Mesenchymal stem cell (in vitro differentiated cells and primary cell): ENCODE results near the gene NKAIN2.

Source experiments
- DNase-seq: peaks from one replicate; pipeline ENCODE4 v3.0.0-alpha.2; 2013
- H2AFZ ChIP-seq: one replicate; pipeline ENCODE4 v1.6.1; 2013; ENCODE audit warnings: low read depth, mild to moderate bottlenecking, control low read depth, inconsistent platforms, low read length, moderate library complexity
- H2AK5ac ChIP-seq: 2 replicates; pipeline ENCODE4 v1.6.1; 2013; ENCODE audit warnings: low read length, moderate library complexity, mild to moderate bottlenecking, inconsistent platforms; ENCODE audit not compliant: severe bottlenecking
- H2BK120ac ChIP-seq: one replicate; pipeline ENCODE4 v1.6.1; 2013; ENCODE audit warnings: low read depth, mild to moderate bottlenecking, inconsistent platforms, low read length, moderate library complexity
- H2BK12ac ChIP-seq, 2 experiments: one replicate each; pipeline ENCODE4 v1.6.1; 2013; ENCODE audit warnings: inconsistent platforms in 2 of 2, low read length in 2 of 2, mild to moderate bottlenecking in 2 of 2, moderate library complexity in 2 of 2, control low read depth in 1 of 2
- H2BK15ac ChIP-seq: one replicate; pipeline ENCODE4 v1.6.1; 2013; ENCODE audit warnings: mild to moderate bottlenecking, low read depth, inconsistent platforms; ENCODE audit not compliant: poor library complexity, severe bottlenecking
- H2BK5ac ChIP-seq: 2 replicates; pipeline ENCODE4 v1.6.1; 2013; ENCODE audit warnings: low read depth, mild to moderate bottlenecking, low read length, control low read depth, inconsistent platforms; ENCODE audit not compliant: poor library complexity, severe bottlenecking
- H3K14ac ChIP-seq, 2 experiments: one replicate each; pipeline ENCODE4 v1.6.1; 2013; ENCODE audit warnings: inconsistent platforms in 2 of 2, low read length in 2 of 2, control low read depth in 1 of 2, mild to moderate bottlenecking in 1 of 2, moderate library complexity in 1 of 2
- H3K18ac ChIP-seq, 2 experiments: one replicate each; pipeline ENCODE4 v1.6.1; 2013; ENCODE audit warnings: inconsistent platforms in 2 of 2, low read length in 2 of 2, control low read depth in 1 of 2, low read depth in 1 of 2, mild to moderate bottlenecking in 1 of 2
- H3K23ac ChIP-seq, 2 experiments: one replicate each; pipeline ENCODE4 v1.6.1; 2013; ENCODE audit warnings: inconsistent platforms in 2 of 2, low read length in 2 of 2, mild to moderate bottlenecking in 2 of 2, moderate library complexity in 2 of 2, control low read depth in 1 of 2
- H3K27ac ChIP-seq: 2 replicates; pipeline ENCODE4 v1.5.1; 2013; ENCODE audit warnings: mild to moderate bottlenecking, moderate library complexity, low read length, control low read depth, inconsistent platforms; ENCODE audit not compliant: poor library complexity, severe bottlenecking
- H3K27me3 ChIP-seq, 2 experiments: 2 replicates each; pipeline versions ENCODE4 v1.6.1 to v1.7.0; 2013; ENCODE audit warnings: low read length in 2 of 2, mild to moderate bottlenecking in 2 of 2, moderate library complexity in 2 of 2, control low read depth in 1 of 2, inconsistent platforms in 1 of 2; ENCODE audit not compliant: control insufficient read depth in 1 of 2, insufficient read depth in 1 of 2
- H3K36me3 ChIP-seq, 2 experiments: 2 replicates each; pipeline versions ENCODE4 v1.6.1 to v1.7.0; 2013; ENCODE audit warnings: low read length in 2 of 2, control low read depth in 1 of 2, inconsistent platforms in 1 of 2, low read depth in 1 of 2, mild to moderate bottlenecking in 1 of 2; ENCODE audit not compliant: insufficient read depth in 2 of 2, control insufficient read depth in 1 of 2
- H3K4ac ChIP-seq, 2 experiments: one replicate each; pipeline ENCODE4 v1.6.1; 2013; ENCODE audit warnings: inconsistent platforms in 2 of 2, low read length in 2 of 2, mild to moderate bottlenecking in 2 of 2, moderate library complexity in 2 of 2, control low read depth in 1 of 2, low read depth in 1 of 2
- H3K4me1 ChIP-seq: 2 replicates; pipeline ENCODE4 v1.6.1; 2013; ENCODE audit warnings: low read depth, low read length, control low read depth; ENCODE audit not compliant: control insufficient read depth, insufficient read depth
- H3K4me2 ChIP-seq: 2 replicates; pipeline ENCODE4 v1.6.1; 2013; ENCODE audit warnings: low read length, mild to moderate bottlenecking, inconsistent platforms; ENCODE audit not compliant: poor library complexity, severe bottlenecking
- H3K4me3 ChIP-seq, 2 experiments: 2 replicates each; pipeline versions ENCODE4 v1.5.1 to v1.7.0; 2013; ENCODE audit warnings: low read length in 2 of 2, mild to moderate bottlenecking in 2 of 2, control low read depth in 1 of 2, low read depth in 1 of 2; ENCODE audit not compliant: insufficient read depth in 1 of 2
- H3K79me1 ChIP-seq: replicated peaks from 2 replicates; pipeline ENCODE4 v1.6.1; 2013; ENCODE audit warnings: mild to moderate bottlenecking, control low read depth, low read length, inconsistent platforms; ENCODE audit not compliant: poor library complexity, severe bottlenecking
- H3K9ac ChIP-seq: 2 replicates; pipeline ENCODE4 v1.7.0; 2013; ENCODE audit warnings: mild to moderate bottlenecking, low read length, moderate library complexity
- H3K9me3 ChIP-seq: 2 replicates; pipeline ENCODE4 v1.7.0; 2013; ENCODE audit warnings: mild to moderate bottlenecking, low read length; ENCODE audit not compliant: control insufficient read depth
- H4K8ac ChIP-seq: one replicate; pipeline ENCODE4 v1.6.1; 2013; ENCODE audit warnings: inconsistent platforms, mild to moderate bottlenecking, low read length, moderate library complexity
- H4K91ac ChIP-seq: one replicate; pipeline ENCODE4 v1.6.1; 2013; ENCODE audit warnings: mild to moderate bottlenecking, low read length, inconsistent platforms
- WGBS: methylation state at CpG from one replicate; pipeline ENCODE4 v1.1.7; 2013; ENCODE audit warnings: mixed read lengths; 5-methylcytosine and 5-hydroxymethylcytosine counted together

The NKAIN2 gene

GRCh38 chr6:123821112-123821511, 17.4 kb downstream of the NKAIN2 start:
- no peak overlapping the region for H4K91ac ChIP-seq
- no CpG with 5 or more reads among the region's 2 CpGs for WGBS
- H3K27me3 ChIP-seq: no peaks in the 10 kb centered on the region
- H2AFZ ChIP-seq: no peak overlapping the region
- no peak overlapping the region for H3K4me3 ChIP-seq
- H3K18ac ChIP-seq: no peak overlapping the region
- no peak overlapping the region for H3K23ac ChIP-seq
- no peaks in the 10 kb centered on the region for H3K4me1 ChIP-seq
- H3K79me1 ChIP-seq: no peaks in the 10 kb centered on the region
- no peak overlapping the region for H4K8ac ChIP-seq
- no peaks in the 10 kb centered on the region for H3K36me3 ChIP-seq
- DNase-seq: no peak
- no peak overlapping the region for H2BK12ac ChIP-seq
- H3K9ac ChIP-seq: no peak overlapping the region
- no peak overlapping the region for H3K4ac ChIP-seq
- no peak overlapping the region for H2BK15ac ChIP-seq
- no peak overlapping the region for H2BK5ac ChIP-seq
- no peak overlapping the region for H3K27ac ChIP-seq
- no peak overlapping the region for H3K4me2 ChIP-seq
- H2AK5ac ChIP-seq: no peak overlapping the region
- H3K14ac ChIP-seq: no peak overlapping the region
- H3K9me3 ChIP-seq: no peaks in the 10 kb centered on the region
- no peak overlapping the region for H2BK120ac ChIP-seq

- H2BK15ac ChIP-seq: no peak overlapping the region
- H3K14ac ChIP-seq: no peak overlapping the region
- H3K4me3 ChIP-seq: no peak overlapping the region
- H3K27me3 ChIP-seq: no peaks in the 10 kb centered on the region
- no peak overlapping the region for H2BK5ac ChIP-seq
- H3K23ac ChIP-seq: no peak overlapping the region
- 51% methylated on average over 3 of the region's 3 CpGs for WGBS
- H3K36me3 ChIP-seq: no peaks in the 10 kb centered on the region
- DNase-seq: peak; percentile 62
- no peak overlapping the region for H3K4ac ChIP-seq
- no peak overlapping the region for H3K4me2 ChIP-seq
- no peaks in the 10 kb centered on the region for H3K79me1 ChIP-seq
- H2BK12ac ChIP-seq: no peak overlapping the region
- no peak overlapping the region for H3K18ac ChIP-seq
- H3K9ac ChIP-seq: peak overlapping the region; percentile 66
- H3K27ac ChIP-seq: peak overlapping the region; percentile 80
- H2AFZ ChIP-seq: no peak overlapping the region
- no peak overlapping the region for H4K8ac ChIP-seq
- no peak overlapping the region for H2AK5ac ChIP-seq
- H3K4me1 ChIP-seq: no peaks in the 10 kb centered on the region
- no peak overlapping the region for H4K91ac ChIP-seq
- H3K9me3 ChIP-seq: no peaks in the 10 kb centered on the region
- no peak overlapping the region for H2BK120ac ChIP-seq
These were observed 25.8 kb downstream of the NKAIN2 start for GRCh38 chr6:123829302-123829953.

- Histone ChIP-seq H3K4ac (no peak overlapping the region), H3K36me3 (no peaks in the 10 kb centered on the region), H4K91ac (no peak overlapping the region), H2BK5ac (no peak overlapping the region), H3K27me3 (no peaks in the 10 kb centered on the region), H2BK15ac (no peak overlapping the region), H3K14ac (no peak overlapping the region), H3K9ac (peak overlapping the region; percentile 66), H3K4me1 (no peaks in the 10 kb centered on the region), H3K79me1 (no peaks in the 10 kb centered on the region), H3K4me2 (no peak overlapping the region), H3K18ac (no peak overlapping the region), H2BK12ac (no peak overlapping the region), H3K27ac (peak overlapping the region; percentile 80), H3K23ac (no peak overlapping the region), H3K9me3 (no peaks in the 10 kb centered on the region), H3K4me3 (no peak overlapping the region), H4K8ac (no peak overlapping the region), H2AFZ (no peak overlapping the region), H2AK5ac (no peak overlapping the region), H2BK120ac (no peak overlapping the region)
- WGBS: 10% methylated on average over 3 of the region's 3 CpGs
- peak; percentile 1 for DNase-seq
These were observed 26.5 kb downstream of the NKAIN2 start for GRCh38 chr6:123830120-123830519.

GRCh38 chr6:123838505-123839234, 35.0 kb downstream of the NKAIN2 start:
- 26% methylated on average over 3 of the region's 8 CpGs for WGBS

More at GRCh38 chr6:123838505-123839234, 35.0 kb downstream of the NKAIN2 start:
- H2BK12ac ChIP-seq: no peak overlapping the region
- H3K27ac ChIP-seq: no peak overlapping the region
- H3K27me3 ChIP-seq: no peaks in the 10 kb centered on the region
- no peak overlapping the region for H3K4me2 ChIP-seq
- no peak overlapping the region for H2BK120ac ChIP-seq
- no peak overlapping the region for H3K23ac ChIP-seq
- H3K9ac ChIP-seq: no peak overlapping the region
- no peak overlapping the region for H2BK15ac ChIP-seq
- H2AK5ac ChIP-seq: no peak overlapping the region
- no peak overlapping the region for H3K14ac ChIP-seq
- H2AFZ ChIP-seq: no peak overlapping the region
- H4K91ac ChIP-seq: no peak overlapping the region
- H3K4ac ChIP-seq: no peak overlapping the region
- no peaks in the 10 kb centered on the region for H3K4me1 ChIP-seq
- H3K79me1 ChIP-seq: no peaks in the 10 kb centered on the region
- H3K18ac ChIP-seq: no peak overlapping the region
- H4K8ac ChIP-seq: no peak overlapping the region
- DNase-seq: no peak
- no peak overlapping the region for H2BK5ac ChIP-seq
- peaks cover 3% of the 10 kb centered on the region for H3K9me3 ChIP-seq
- H3K4me3 ChIP-seq: no peak overlapping the region
- H3K36me3 ChIP-seq: no peaks in the 10 kb centered on the region
